K562 (cell line): ENCODE data around the gene PLXNA2. TPM values are rescaled to one million over a fixed set of nuclear protein-coding genes. Genes with fewer than 3 reads are reported as not detected.

ENCODE experiments used
- ATAC-seq: fragments of 200-7000 bp; cut with Tn5 transposase; 3 replicates; pipeline ENCODE4 v1.9.1; 2020; ENCODE audit warnings: moderate library complexity
- BruUV-seq: library from RNA; stranded (reverse); fragments of 400-500 nt; replicated peaks from 2 replicates; lab custom pipeline; 2021; lab: Mats Ljungman, UMichigan
- CTCF ChIA-PET: fragments of 300-600 bp; formaldehyde crosslinking; extraction: SDS; loops from one replicate; lab custom pipeline; 2021; ENCODE audit warnings: low intra/inter-chr PET ratio; lab: Yijun Ruan, JAX
- POLR2A ChIA-PET: fragments of 300-600, 350-650 bp; sonication (Branson Sonifier 250); formaldehyde crosslinking; extraction: SDS; loops from one replicate; lab custom pipeline; 2021; ENCODE audit warnings: antibody characterized with exemption, inconsistent platforms; lab: Yijun Ruan, JAX
- DNase-seq, 4 experiments: peaks; one replicate each; pipeline versions ENCODE4 v3.0.0 to v3.0.0-alpha.2; 2011 to 2018; ENCODE audit warnings: low spot score in 3 of 4, mixed read lengths in 3 of 4; ENCODE audit errors: extremely low read depth in 1 of 4
- FAIRE-seq: peaks from 2 replicates; lab custom pipeline; 2011; peaks lifted over from hg19 to GRCh38; lab: Jason Lieb, UNC
- H2AFZ ChIP-seq: 2 replicates; pipeline ENCODE4 v1.6.0; 2011; ENCODE audit warnings: low read depth, low read length, control low read depth, inconsistent platforms
- H3K27ac ChIP-seq: fragments of 200-600 bp; 3 replicates; pipeline ENCODE4 v1.8.0; 2011; ENCODE audit warnings: low read depth, mild to moderate bottlenecking, control low read depth, inconsistent platforms, low read length, moderate library complexity, mixed read lengths; ENCODE audit errors: extremely low read depth
- H3K27me3 ChIP-seq, 2 experiments: fragments of 300-600 bp in 1 of 2; 2 replicates in 1 of 2; 3 replicates in 1 of 2; pipeline versions ENCODE4 v1.6.0 to v1.8.0; 2011; ENCODE audit warnings: inconsistent platforms in 2 of 2, low read length in 2 of 2, mild to moderate bottlenecking in 1 of 2, mixed read lengths in 1 of 2, moderate library complexity in 1 of 2; ENCODE audit not compliant: control insufficient read depth in 2 of 2, insufficient read depth in 2 of 2
- H3K36me3 ChIP-seq: fragments of 300-600 bp; 3 replicates; pipeline ENCODE4 v1.8.0; 2011; ENCODE audit warnings: mild to moderate bottlenecking, low read length, inconsistent platforms; ENCODE audit not compliant: control insufficient read depth, insufficient read depth
- H3K4me1 ChIP-seq, 2 experiments: fragments of 200-600 bp in 1 of 2; replicated peaks in 1 of 2; 2 replicates in 1 of 2; 3 replicates in 1 of 2; pipeline versions ENCODE4 v1.5.1 to v1.8.0; 2011; ENCODE audit warnings: inconsistent platforms in 2 of 2, low read length in 2 of 2, mild to moderate bottlenecking in 1 of 2, mixed read lengths in 1 of 2, moderate library complexity in 1 of 2; ENCODE audit not compliant: control insufficient read depth in 2 of 2, insufficient read depth in 2 of 2
- H3K4me2 ChIP-seq: 2 replicates; pipeline ENCODE4 v1.6.1; 2011; ENCODE audit warnings: low read length, control low read depth, inconsistent platforms, mixed read lengths; ENCODE audit not compliant: insufficient read depth
- H3K4me3 ChIP-seq: fragments of 200-600 bp; sonication (generic), shearing (Covaris generic); 2 replicates; pipeline ENCODE4 v1.5.1; 2016; ENCODE audit warnings: control low read depth, inconsistent platforms
- H3K79me2 ChIP-seq: fragments of 200-600 bp; 3 replicates; pipeline ENCODE4 v1.8.0; 2011; ENCODE audit warnings: low read length, inconsistent platforms; ENCODE audit not compliant: control insufficient read depth, insufficient read depth
- H3K9ac ChIP-seq, 2 experiments: 2 replicates each; pipeline versions ENCODE4 v1.6.0 to v1.6.1; 2011; ENCODE audit warnings: low read depth in 2 of 2, low read length in 2 of 2, control low read depth in 1 of 2, inconsistent platforms in 1 of 2, mild to moderate bottlenecking in 1 of 2, mixed read lengths in 1 of 2; ENCODE audit not compliant: insufficient read depth in 1 of 2
- H3K9me1 ChIP-seq: one replicate; pipeline ENCODE4 v1.6.0; 2011; ENCODE audit warnings: inconsistent platforms, mild to moderate bottlenecking, low read length, moderate library complexity; ENCODE audit not compliant: control insufficient read depth, insufficient read depth
- H3K9me3 ChIP-seq: replicated peaks from 2 replicates; pipeline ENCODE4 v1.5.1; 2011; ENCODE audit warnings: low read depth, low read length, inconsistent platforms; ENCODE audit not compliant: control insufficient read depth, insufficient read depth
- H4K20me1 ChIP-seq: replicated peaks from 2 replicates; pipeline ENCODE4 v1.6.1; 2011; ENCODE audit warnings: low read length, inconsistent platforms, mixed read lengths; ENCODE audit not compliant: control insufficient read depth, insufficient read depth
- C11orf30 ChIP-seq: fragments of 450-650 bp; IDR thresholded peaks from 2 replicates; pipeline ENCODE4 v1.6.1; 2016; ENCODE audit warnings: low read depth, mild to moderate bottlenecking
- MAFF ChIP-seq: IDR thresholded peaks from 2 replicates; pipeline ENCODE4 v1.6.1; 2012; ENCODE audit warnings: low read length, improper control_type of control experiment
- MAFK ChIP-seq: IDR thresholded peaks from 2 replicates; pipeline ENCODE4 v1.6.1; 2011; ENCODE audit warnings: low read length, improper control_type of control experiment
- PRDM10 ChIP-seq: fragments of 450-650 bp; IDR thresholded peaks from 2 replicates; pipeline ENCODE4 v1.6.1; 2018; ENCODE audit not compliant: partially characterized antibody
- RBM17 ChIP-seq: fragments of 200-400 bp; formaldehyde crosslinking; IDR thresholded peaks from 2 replicates; pipeline ENCODE4 v1.6.1; 2017; ENCODE audit warnings: low read depth, mild to moderate bottlenecking, low read length, borderline replicate concordance
- SIN3A ChIP-seq, 2 experiments: fragments of 150-350 bp in 1 of 2; IDR thresholded peaks; 2 replicates each; pipeline ENCODE4 v1.6.1; 2011 to 2016; ENCODE audit warnings: borderline replicate concordance in 2 of 2, low read depth in 2 of 2, low read length in 2 of 2, mild to moderate bottlenecking in 2 of 2, moderate library complexity in 2 of 2; ENCODE audit not compliant: control insufficient read depth in 1 of 2
- ZNF316 ChIP-seq: fragments of 450-650 bp; IDR thresholded peaks from 2 replicates; pipeline ENCODE4 v1.6.1; 2016
- ZNF589 ChIP-seq: fragments of 200-800 bp; sonication (Bioruptor generic); IDR thresholded peaks from 2 replicates; pipeline ENCODE4 v1.6.1; 2016; ENCODE audit warnings: low read depth, missing genetic modification characterization, missing compliant biosample characterization
- WGBS: fragments of 100-300 bp; shearing (Covaris generic); methylation state at CpG from one replicate; pipeline ENCODE4 v1.1.6; 2016; ENCODE audit warnings: low coverage, mixed read lengths; ENCODE audit not compliant: insufficient coverage; ENCODE audit errors: missing lambda C conversion rate; 5-methylcytosine and 5-hydroxymethylcytosine counted together
- in situ Hi-C: fragments of 300-500 bp; cut with MboI; formaldehyde crosslinking; loops from 4 replicates; pipeline ENCODE4 v1.15.0; 2018; ENCODE audit warnings: inconsistent platforms, mixed read lengths
- intact Hi-C: fragments of 100-400 bp; cut with micrococcal nuclease; formaldehyde crosslinking; loops from 2 replicates; pipeline ENCODE4 v1.14.2; 2022
- polyA plus RNA-seq, 8 experiments: library from polyadenylated mRNA; depleted of rRNA in 4 of 8; stranded (reverse) in 5 of 8; unstranded in 3 of 8; fragments of >200 nt; fragmentation: Nextera tagmentation in 2 of 8; fragmentation: Illumina TruSeq in 1 of 8; extraction: Ambion mirVana in 2 of 8; extraction: Trizol in 1 of 8; gene quantifications; 2 replicates each; pipeline versions ENCODE4 v1.2.1 to v1.2.3, GENCODE V29; 2011 to 2014; ENCODE audit warnings: inconsistent platforms in 1 of 8, missing spikeins in 1 of 8
- total RNA-seq, 7 experiments: library from RNA; depleted of rRNA in 6 of 7; stranded (reverse); fragments of >200 nt in 6 of 7; fragmentation: Illumina TruSeq in 2 of 7; extraction: Trizol in 2 of 7; gene quantifications; 2 replicates each; pipeline versions ENCODE4 v1.2.1 to v1.2.3, GENCODE V29; 2011 to 2021; ENCODE audit warnings: low replicate concordance in 1 of 7

The PLXNA2 gene
- total and polyA plus RNA-seq, 9 of the 15 experiments (the other 6 are each of a cell fraction or from before 2014, with no cell fraction given), result 0.01 to 1.3 (median 0.32) TPM

DNA sequence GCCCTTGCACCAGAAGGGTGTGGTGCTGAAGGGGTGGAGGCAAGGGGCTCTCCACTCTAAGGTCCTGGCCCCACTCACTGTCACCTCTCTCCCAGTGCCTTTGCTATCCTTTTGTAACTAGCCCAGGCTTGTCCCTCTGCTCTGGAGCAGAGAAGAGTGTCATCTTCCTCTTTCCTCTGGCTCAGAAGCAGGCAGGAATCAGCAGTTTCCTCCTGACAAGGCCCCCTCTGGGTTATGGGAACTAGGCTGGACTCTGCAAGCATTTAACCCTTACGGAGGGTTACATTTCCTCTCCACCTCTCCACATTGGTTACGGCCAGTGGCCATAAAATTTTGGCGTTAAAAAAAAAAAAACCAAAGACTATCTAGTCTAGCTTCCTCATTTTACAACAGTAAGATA lies 30.4 kb downstream of the PLXNA2 start:
- Histone ChIP-seq H2AFZ (peak overlapping the region; percentile 34; the same call in 1 of the 2 replicates), H3K27ac (no peak overlapping the region), H3K9me3 (no peaks in the 10 kb centered on the region), H3K9ac (peak overlapping the region in 1 of 2 experiments; percentile 46; a peak in 1 of 4 replicates), H3K79me2 (no peaks in the 10 kb centered on the region), H3K4me1 (peaks cover 13 to 28% of the 10 kb centered on the region in 2 experiments)
- no TSS peak for BruUV-seq
- CTCF ChIA-PET, result no interaction called here
- in situ Hi-C loops, result no loop called here
- 19% methylated on average over 3 of the region's 3 CpGs for WGBS
- FAIRE-seq, result peak; percentile 26
- no peak for DNase-seq
- POLR2A ChIA-PET, result interaction anchor here (0.6 to 0.8 kb wide), 3 partner anchors 9 to 58 kb away, joined by 3 to 5 read pairs (median 3); no protein-coding TSS in a partner anchor
- peak; percentile 16 for ATAC-seq
- TF ChIP-seq ZNF589 (CRISPR knock-in tag) (no peak), SIN3A (IDR thresholded peaks at IDR 0.05; ENCODE audit: borderline replicate concordance in 2 of 2, control insufficient read depth in 1 of 2, low read depth in 2 of 2, low read length in 2 of 2) (0 out of 4 replicates have a peak, but pooled peaks of 1 of the 2 experiments have one; percentile 18)
- TF ChIP-seq, all 486 proteins: peak for 1
- intact Hi-C loops, result no loop called here
- Histone ChIP-seq H3K9me1 (no peaks in the 10 kb centered on the region), H3K36me3 (no peaks in the 10 kb centered on the region), H3K4me2 (no peak overlapping the region), H3K4me3 (no peak overlapping the region), H4K20me1 (no peaks in the 10 kb centered on the region), H3K27me3 (no peaks in the 10 kb centered on the region; a peak in 1 of 5 replicates)

- no peak overlapping the region for H3K4me2 ChIP-seq
- peak; percentile 38; the same call in 1 of the 2 replicates for TF ChIP-seq ZNF316
- no peak for TF ChIP-seq PRDM10
- no peak for TF ChIP-seq RBM17
- peak; percentile 21; the same call in 1 of the 2 replicates for TF ChIP-seq C11orf30
- peak; percentile 29; the same call in 1 of the 2 replicates for TF ChIP-seq MAFF
- peak; percentile 52 for TF ChIP-seq MAFK
- TF ChIP-seq, all 486 proteins: peak for 4
- FAIRE-seq (no peak), ATAC-seq (no peak), DNase-seq (no peak)
- Histone ChIP-seq H3K4me1 (peaks cover 4 to 20% of the 10 kb centered on the region in 2 experiments), H3K9ac (no peak overlapping the region), H3K9me1 (no peaks in the 10 kb centered on the region), H3K36me3 (no peaks in the 10 kb centered on the region), H3K27me3 (no peaks in the 10 kb centered on the region; a peak in 1 of 5 replicates), H4K20me1 (no peaks in the 10 kb centered on the region), H3K9me3 (no peaks in the 10 kb centered on the region), H3K4me3 (no peak overlapping the region), H3K79me2 (no peaks in the 10 kb centered on the region), H2AFZ (0 out of 2 replicates have a peak overlapping the region, but pooled peaks have one; percentile 19), H3K27ac (no peak overlapping the region)
- ChIA-PET CTCF (no interaction called here), POLR2A (interaction anchor here (0.8 to 1.0 kb wide), 3 partner anchors 10 to 14 kb away, joined by 3 to 5 read pairs (median 4); no protein-coding TSS in a partner anchor)
- intact Hi-C loops, result no loop called here
- BruUV-seq, result no TSS peak
- in situ Hi-C loops, result no loop called here
- 86% methylated on average over 1 of the region's 1 CpG for WGBS
Observed at GRCh38 chr1:208212893-208213292, 31.3 kb downstream of the PLXNA2 start.
